ENCODE measurements around the gene OR51G1.

DNA sequence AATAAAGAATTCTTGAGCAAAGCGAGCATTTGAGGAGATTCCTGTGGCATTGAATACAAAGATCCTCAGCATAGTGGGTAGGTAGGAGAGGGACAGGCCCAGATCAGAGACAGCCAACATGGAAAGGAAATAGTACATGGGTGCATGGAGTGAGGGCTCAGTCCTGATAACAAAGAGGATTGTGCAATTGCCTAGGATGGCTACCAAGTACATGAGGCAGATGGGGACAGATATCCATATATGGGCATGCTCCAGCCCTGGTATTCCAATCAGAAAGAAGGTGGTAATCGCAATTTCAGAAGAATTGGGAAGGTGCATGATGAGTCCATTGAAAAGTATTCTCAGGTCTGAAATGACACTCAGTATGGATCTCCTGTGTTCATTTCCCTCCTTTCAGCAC, 33.9 kb downstream of the OR51G1 start:
- TF ChIP-seq RAD21 (IDR thresholded peaks at IDR 0.05; ENCODE audit: low read depth) = no peak
- TF ChIP-seq EP300 (IDR thresholded peaks at IDR 0.05; ENCODE audit: borderline replicate concordance) = no peak
- TF ChIP-seq, protein P1, sequence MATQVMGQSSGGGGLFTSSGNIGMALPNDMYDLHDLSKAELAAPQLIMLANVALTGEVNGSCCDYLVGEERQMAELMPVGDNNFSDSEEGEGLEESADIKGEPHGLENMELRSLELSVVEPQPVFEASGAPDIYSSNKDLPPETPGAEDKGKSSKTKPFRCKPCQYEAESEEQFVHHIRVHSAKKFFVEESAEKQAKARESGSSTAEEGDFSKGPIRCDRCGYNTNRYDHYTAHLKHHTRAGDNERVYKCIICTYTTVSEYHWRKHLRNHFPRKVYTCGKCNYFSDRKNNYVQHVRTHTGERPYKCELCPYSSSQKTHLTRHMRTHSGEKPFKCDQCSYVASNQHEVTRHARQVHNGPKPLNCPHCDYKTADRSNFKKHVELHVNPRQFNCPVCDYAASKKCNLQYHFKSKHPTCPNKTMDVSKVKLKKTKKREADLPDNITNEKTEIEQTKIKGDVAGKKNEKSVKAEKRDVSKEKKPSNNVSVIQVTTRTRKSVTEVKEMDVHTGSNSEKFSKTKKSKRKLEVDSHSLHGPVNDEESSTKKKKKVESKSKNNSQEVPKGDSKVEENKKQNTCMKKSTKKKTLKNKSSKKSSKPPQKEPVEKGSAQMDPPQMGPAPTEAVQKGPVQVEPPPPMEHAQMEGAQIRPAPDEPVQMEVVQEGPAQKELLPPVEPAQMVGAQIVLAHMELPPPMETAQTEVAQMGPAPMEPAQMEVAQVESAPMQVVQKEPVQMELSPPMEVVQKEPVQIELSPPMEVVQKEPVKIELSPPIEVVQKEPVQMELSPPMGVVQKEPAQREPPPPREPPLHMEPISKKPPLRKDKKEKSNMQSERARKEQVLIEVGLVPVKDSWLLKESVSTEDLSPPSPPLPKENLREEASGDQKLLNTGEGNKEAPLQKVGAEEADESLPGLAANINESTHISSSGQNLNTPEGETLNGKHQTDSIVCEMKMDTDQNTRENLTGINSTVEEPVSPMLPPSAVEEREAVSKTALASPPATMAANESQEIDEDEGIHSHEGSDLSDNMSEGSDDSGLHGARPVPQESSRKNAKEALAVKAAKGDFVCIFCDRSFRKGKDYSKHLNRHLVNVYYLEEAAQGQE (IDR thresholded peaks at IDR 0.05; ENCODE audit: low read depth) = no peak
- TF ChIP-seq, protein P2, sequence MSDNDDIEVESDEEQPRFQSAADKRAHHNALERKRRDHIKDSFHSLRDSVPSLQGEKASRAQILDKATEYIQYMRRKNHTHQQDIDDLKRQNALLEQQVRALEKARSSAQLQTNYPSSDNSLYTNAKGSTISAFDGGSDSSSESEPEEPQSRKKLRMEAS (IDR thresholded peaks at IDR 0.05) = no peak
- no peak for TF ChIP-seq TCF12 (IDR thresholded peaks at IDR 0.05; ENCODE audit: low read depth)
- no peak for TF ChIP-seq EGR1 (IDR thresholded peaks at IDR 0.05)
- TF ChIP-seq FOXM1 (IDR thresholded peaks at IDR 0.05; ENCODE audit: borderline replicate concordance, low read depth) = no peak
- no peak for TF ChIP-seq YY1 (IDR thresholded peaks at IDR 0.05; ENCODE audit: low read depth)
- no peak for TF ChIP-seq CEBPB (IDR thresholded peaks at IDR 0.05)
- no peak for TF ChIP-seq TAF1 (IDR thresholded peaks at IDR 0.05; ENCODE audit: low read depth)
- no peak for TF ChIP-seq NFIC (IDR thresholded peaks at IDR 0.05)
- TF ChIP-seq CREB1 (IDR thresholded peaks at IDR 0.05; ENCODE audit: low read depth) = no peak
- TF ChIP-seq, protein P3, sequence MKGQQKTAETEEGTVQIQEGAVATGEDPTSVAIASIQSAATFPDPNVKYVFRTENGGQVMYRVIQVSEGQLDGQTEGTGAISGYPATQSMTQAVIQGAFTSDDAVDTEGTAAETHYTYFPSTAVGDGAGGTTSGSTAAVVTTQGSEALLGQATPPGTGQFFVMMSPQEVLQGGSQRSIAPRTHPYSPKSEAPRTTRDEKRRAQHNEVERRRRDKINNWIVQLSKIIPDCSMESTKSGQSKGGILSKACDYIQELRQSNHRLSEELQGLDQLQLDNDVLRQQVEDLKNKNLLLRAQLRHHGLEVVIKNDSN (IDR thresholded peaks at IDR 0.05) = no peak
